Measurements from ENCODE around the gene DIAPH3. TPM values are rescaled to one million over a fixed set of nuclear protein-coding genes. Genes with fewer than 3 reads are reported as not detected.

DIAPH3 gene
- total RNA-seq, 2 donors from 2014 or later: 0.27 to 2.4 TPM

DNA sequence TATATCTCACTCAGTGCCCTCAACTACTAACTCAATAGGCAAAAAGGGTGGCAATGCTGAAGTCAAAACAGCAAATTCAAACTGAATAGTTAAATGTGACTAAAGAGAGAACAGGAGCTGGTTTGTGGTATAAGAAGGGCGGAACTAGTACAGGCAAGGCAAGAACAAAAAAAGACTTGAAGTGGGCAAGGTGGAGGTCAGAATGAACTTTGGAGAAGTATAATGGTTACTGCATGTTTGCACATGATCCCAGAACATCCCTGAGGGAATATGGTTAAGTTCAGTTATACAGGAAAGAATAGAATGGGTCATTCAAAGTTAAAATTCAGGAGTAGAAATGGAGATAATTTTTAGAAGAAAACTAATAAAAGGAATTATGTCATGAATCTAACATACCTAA is 85.5 kb downstream of the DIAPH3 start:
- intact Hi-C loops (cut with DNase I): no loop called here
- TF ChIP-seq, protein P1, sequence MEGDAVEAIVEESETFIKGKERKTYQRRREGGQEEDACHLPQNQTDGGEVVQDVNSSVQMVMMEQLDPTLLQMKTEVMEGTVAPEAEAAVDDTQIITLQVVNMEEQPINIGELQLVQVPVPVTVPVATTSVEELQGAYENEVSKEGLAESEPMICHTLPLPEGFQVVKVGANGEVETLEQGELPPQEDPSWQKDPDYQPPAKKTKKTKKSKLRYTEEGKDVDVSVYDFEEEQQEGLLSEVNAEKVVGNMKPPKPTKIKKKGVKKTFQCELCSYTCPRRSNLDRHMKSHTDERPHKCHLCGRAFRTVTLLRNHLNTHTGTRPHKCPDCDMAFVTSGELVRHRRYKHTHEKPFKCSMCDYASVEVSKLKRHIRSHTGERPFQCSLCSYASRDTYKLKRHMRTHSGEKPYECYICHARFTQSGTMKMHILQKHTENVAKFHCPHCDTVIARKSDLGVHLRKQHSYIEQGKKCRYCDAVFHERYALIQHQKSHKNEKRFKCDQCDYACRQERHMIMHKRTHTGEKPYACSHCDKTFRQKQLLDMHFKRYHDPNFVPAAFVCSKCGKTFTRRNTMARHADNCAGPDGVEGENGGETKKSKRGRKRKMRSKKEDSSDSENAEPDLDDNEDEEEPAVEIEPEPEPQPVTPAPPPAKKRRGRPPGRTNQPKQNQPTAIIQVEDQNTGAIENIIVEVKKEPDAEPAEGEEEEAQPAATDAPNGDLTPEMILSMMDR (IDR thresholded peaks at IDR 0.05): no peak
- TF ChIP-seq POLR2AphosphoS5 (IDR thresholded peaks at IDR 0.05): no peak
- TF ChIP-seq POLR2A (IDR thresholded peaks at IDR 0.05): no peak
- Histone ChIP-seq H3K27me3 (replicated peaks; ENCODE audit: insufficient read depth) (no peaks in the 10 kb centered on the region), H3K4me1 (replicated peaks) (no peaks in the 10 kb centered on the region), H3K36me3 (no peaks in the 10 kb centered on the region), H3K27ac (no peak overlapping the region), H3K9me3 (no peaks in the 10 kb centered on the region), H3K4me3 (no peak overlapping the region)
- no peak for DNase-seq (ENCODE audit: low spot score)
- 90% methylated on average over 1 of the region's 1 CpG for WGBS

DNA sequence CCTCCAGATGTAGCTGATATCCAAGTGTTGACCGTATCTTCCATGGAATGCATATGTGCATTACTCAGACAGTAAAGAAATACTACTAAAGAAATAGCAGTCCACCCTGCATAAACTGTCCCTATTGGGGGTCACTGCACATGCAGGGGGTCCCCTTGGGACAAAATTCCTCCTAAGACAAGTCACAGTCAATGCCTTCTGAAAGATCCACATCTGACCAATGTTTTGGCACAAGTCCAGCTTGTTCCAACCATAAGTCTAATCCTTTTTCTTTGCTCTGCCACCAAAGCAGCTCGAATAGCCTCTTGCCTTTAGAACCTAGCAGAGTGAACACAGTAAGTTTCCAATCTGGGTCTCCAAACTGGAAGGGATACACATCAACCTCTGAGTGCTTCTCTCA is 87.9 kb downstream of the DIAPH3 start:
- no peaks in the 10 kb centered on the region for H3K4me1 ChIP-seq (replicated peaks)
- no peak for DNase-seq (ENCODE audit: low spot score)
- no peak overlapping the region for H3K27ac ChIP-seq
- no peak for TF ChIP-seq POLR2AphosphoS5 (IDR thresholded peaks at IDR 0.05)
- TF ChIP-seq, protein P1 (IDR thresholded peaks at IDR 0.05): no peak
- TF ChIP-seq POLR2A (IDR thresholded peaks at IDR 0.05): no peak
- no peaks in the 10 kb centered on the region for H3K27me3 ChIP-seq (replicated peaks; ENCODE audit: insufficient read depth)
- no peaks in the 10 kb centered on the region for H3K36me3 ChIP-seq
- H3K4me3 ChIP-seq: no peak overlapping the region
- H3K9me3 ChIP-seq: no peaks in the 10 kb centered on the region
- intact Hi-C loops (cut with DNase I): no loop called here
- 91% methylated on average over 2 of the region's 2 CpGs for WGBS

DNA sequence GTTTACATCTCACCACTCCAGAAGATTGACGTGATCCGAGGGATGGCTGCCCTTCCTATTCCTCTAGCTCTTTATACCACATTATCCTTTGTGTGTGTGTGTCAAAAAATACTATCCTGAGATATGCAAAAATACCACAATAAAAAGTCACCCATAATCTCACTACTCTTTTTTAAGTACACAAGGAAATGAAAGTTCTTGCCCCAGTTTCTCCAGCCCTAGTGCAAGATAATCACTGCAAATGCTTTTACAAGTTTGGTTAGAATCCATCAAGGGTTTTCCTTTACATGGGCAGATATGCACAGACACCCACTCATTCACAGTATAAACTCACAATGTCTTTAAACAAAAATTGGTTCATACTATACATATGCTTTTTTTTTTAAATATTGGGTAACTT is 89.3 kb downstream of the DIAPH3 start:
- Histone ChIP-seq H3K27me3 (replicated peaks; ENCODE audit: insufficient read depth) (no peaks in the 10 kb centered on the region), H3K36me3 (no peaks in the 10 kb centered on the region), H3K4me3 (no peak overlapping the region), H3K9me3 (no peaks in the 10 kb centered on the region), H3K4me1 (replicated peaks) (no peaks in the 10 kb centered on the region), H3K27ac (no peak overlapping the region)
- no peak for DNase-seq (ENCODE audit: low spot score)
- WGBS: 94% methylated on average over 2 of the region's 2 CpGs
- intact Hi-C loops (cut with DNase I): no loop called here
- TF ChIP-seq, protein P1 (IDR thresholded peaks at IDR 0.05): no peak
- TF ChIP-seq POLR2AphosphoS5 (IDR thresholded peaks at IDR 0.05) (no peak), POLR2A (IDR thresholded peaks at IDR 0.05) (no peak)

DNA sequence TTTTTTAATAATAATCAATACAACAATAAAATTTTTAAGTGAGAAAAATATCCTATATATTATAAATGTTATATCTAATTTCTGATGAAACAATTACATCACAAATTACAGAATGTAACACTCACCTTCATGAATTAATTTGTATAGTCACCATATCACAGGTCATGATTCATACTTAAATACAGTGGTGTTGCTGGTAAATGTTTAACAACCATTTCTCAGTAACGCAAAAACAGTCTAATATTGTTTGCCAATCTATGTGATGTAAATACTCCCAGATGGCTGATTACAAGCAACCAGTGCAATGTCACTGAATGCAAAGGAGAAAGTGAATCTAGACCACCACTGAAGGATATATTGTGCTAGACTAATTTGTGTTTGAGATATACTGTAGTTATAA is 97.5 kb downstream of the DIAPH3 start:
- no peaks in the 10 kb centered on the region for H3K36me3 ChIP-seq
- no peaks in the 10 kb centered on the region for H3K27me3 ChIP-seq (replicated peaks; ENCODE audit: insufficient read depth)
- 61% methylated on average over 1 of the region's 1 CpG for WGBS
- TF ChIP-seq, protein P1 (IDR thresholded peaks at IDR 0.05): no peak
- no peak for TF ChIP-seq POLR2A (IDR thresholded peaks at IDR 0.05)
- H3K9me3 ChIP-seq: no peaks in the 10 kb centered on the region
- H3K27ac ChIP-seq: no peak overlapping the region
- DNase-seq (ENCODE audit: low spot score): no peak
- intact Hi-C loops (cut with DNase I): no loop called here
- H3K4me3 ChIP-seq: no peak overlapping the region
- H3K4me1 ChIP-seq (replicated peaks): no peaks in the 10 kb centered on the region

DNA sequence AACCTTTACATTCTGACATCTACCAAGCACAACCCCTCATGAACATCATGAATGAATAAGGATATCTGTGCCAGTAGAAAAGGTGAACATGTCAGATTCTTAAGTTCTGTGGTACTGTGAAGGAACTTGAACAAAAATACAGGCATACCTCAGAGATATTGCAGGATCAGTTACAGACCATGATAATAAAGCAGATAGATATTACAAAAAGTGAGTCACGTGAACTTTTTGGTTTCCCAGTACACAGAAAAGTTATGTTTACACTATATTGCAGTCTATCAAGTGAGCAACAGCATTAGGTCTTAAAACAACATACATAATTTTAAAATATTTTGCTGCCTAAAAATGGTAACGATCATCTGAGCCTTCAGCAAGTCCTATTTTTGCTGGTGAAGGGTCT is 101.2 kb downstream of the DIAPH3 start:
- TF ChIP-seq, protein P1 (IDR thresholded peaks at IDR 0.05): no peak
- no peak for TF ChIP-seq POLR2A (IDR thresholded peaks at IDR 0.05)
- TF ChIP-seq POLR2AphosphoS5 (IDR thresholded peaks at IDR 0.05): no peak
- Histone ChIP-seq H3K4me3 (no peak overlapping the region), H3K27ac (no peak overlapping the region), H3K27me3 (replicated peaks; ENCODE audit: insufficient read depth) (no peaks in the 10 kb centered on the region), H3K9me3 (no peaks in the 10 kb centered on the region), H3K36me3 (no peaks in the 10 kb centered on the region), H3K4me1 (replicated peaks) (no peaks in the 10 kb centered on the region)
- intact Hi-C loops (cut with DNase I): no loop called here
- 94% methylated on average over 2 of the region's 2 CpGs for WGBS
- DNase-seq (ENCODE audit: low spot score): no peak

All from prostate gland (tissue), 2 donors.